OCI-LY1 (cell line): ENCODE measurements around the gene CD93.

ENCODE experiments used
- H2AFZ ChIP-seq: fragments of 200-600 bp; sonication (generic), shearing (Covaris generic); 2 replicates; pipeline ENCODE4 v1.6.0; 2014; ENCODE audit warnings: antibody characterized with exemption, mild to moderate bottlenecking, low read length
- H3F3A ChIP-seq: fragments of 200-600 bp; sonication (generic), shearing (Covaris generic); 2 replicates; pipeline ENCODE4 v1.6.0; 2014; ENCODE audit warnings: mild to moderate bottlenecking, antibody characterized with exemption, low read length, moderate library complexity; ENCODE audit not compliant: insufficient read depth
- H3K27ac ChIP-seq: fragments of 200-600 bp; sonication (generic); 2 replicates; pipeline ENCODE4 v1.5.1; 2014; ENCODE audit warnings: low read length, mixed run types, mild to moderate bottlenecking, low read depth; ENCODE audit not compliant: poor library complexity, severe bottlenecking
- H3K27me3 ChIP-seq: fragments of 200-600 bp; sonication (generic); 2 replicates; pipeline ENCODE4 v1.6.0; 2014; ENCODE audit warnings: antibody characterized with exemption, mild to moderate bottlenecking, low read length, moderate library complexity; ENCODE audit not compliant: insufficient read depth
- H3K36me3 ChIP-seq: fragments of 200-600 bp; sonication (generic); 2 replicates; pipeline ENCODE4 v1.6.1; 2014; ENCODE audit warnings: mild to moderate bottlenecking, antibody characterized with exemption, low read length, moderate library complexity, mixed read lengths; ENCODE audit not compliant: insufficient read depth
- H3K4me1 ChIP-seq: fragments of 200-600 bp; sonication (generic); 2 replicates; pipeline ENCODE4 v1.5.1; 2014; ENCODE audit warnings: mild to moderate bottlenecking, low read length, moderate library complexity; ENCODE audit not compliant: insufficient read depth, severe bottlenecking
- H3K4me2 ChIP-seq: fragments of 200-600 bp; sonication (generic), shearing (Covaris generic); 2 replicates; pipeline ENCODE4 v1.6.1; 2014; ENCODE audit warnings: low read length
- H3K4me3 ChIP-seq: fragments of 200-600 bp; sonication (generic); 2 replicates; pipeline ENCODE4 v1.5.1; 2014; ENCODE audit warnings: low read length, low read depth, mild to moderate bottlenecking, mixed read lengths; ENCODE audit not compliant: poor library complexity, severe bottlenecking
- H3K79me2 ChIP-seq: fragments of 200-600 bp; shearing (Covaris generic); 2 replicates; pipeline ENCODE4 v1.6.1; 2016; ENCODE audit warnings: mixed run types, low read length, mixed read lengths; ENCODE audit not compliant: insufficient read depth
- H3K9ac ChIP-seq: fragments of 200-600 bp; sonication (generic), shearing (Covaris generic); 2 replicates; pipeline ENCODE4 v1.6.1; 2014; ENCODE audit warnings: mild to moderate bottlenecking, low read length, mixed read lengths
- H3K9me2 ChIP-seq: fragments of 200-600 bp; sonication (generic), shearing (Covaris generic); 2 replicates; pipeline ENCODE4 v1.6.1; 2014; ENCODE audit warnings: low read depth, mild to moderate bottlenecking, low read length, mixed read lengths
- H3K9me3 ChIP-seq: fragments of 200-600 bp; shearing (Covaris generic); 2 replicates; pipeline ENCODE4 v1.6.1; 2014; ENCODE audit warnings: low read length, mixed read lengths
- H4K20me1 ChIP-seq: fragments of 200-600 bp; sonication (generic), shearing (Covaris generic); 2 replicates; pipeline ENCODE4 v1.6.0; 2016; ENCODE audit warnings: mild to moderate bottlenecking, low read length; ENCODE audit not compliant: insufficient read depth
- CTCF ChIP-seq: fragments of 200-600 bp; sonication (generic), shearing (Covaris generic); IDR thresholded peaks from 2 replicates; pipeline ENCODE4 v1.5.1; 2017; ENCODE audit warnings: mild to moderate bottlenecking, antibody characterized with exemption, low read length, moderate library complexity, mixed read lengths
- EZH2 ChIP-seq: fragments of 200-600 bp; sonication (generic), shearing (Covaris generic); IDR thresholded peaks from 2 replicates; pipeline ENCODE4 v1.8.0; 2017; ENCODE audit warnings: borderline replicate concordance, mixed run types, mild to moderate bottlenecking, antibody characterized with exemption, low read length, moderate library complexity, mixed read lengths

CD93 gene

GRCh38 chr20:23039136-23039875, 46.8 kb downstream of the CD93 start:
- TF ChIP-seq EZH2, result no peak
- TF ChIP-seq CTCF, result no peak
- Histone ChIP-seq H3K4me3 (no peak overlapping the region), H3K4me1 (no peaks in the 10 kb centered on the region), H3K27me3 (no peaks in the 10 kb centered on the region; the same call in 1 of the 2 replicates), H3K36me3 (no peaks in the 10 kb centered on the region), H3K9me3 (no peaks in the 10 kb centered on the region), H3K79me2 (no peaks in the 10 kb centered on the region), H3K9me2 (no peaks in the 10 kb centered on the region), H3K9ac (no peak overlapping the region), H3F3A (no peaks in the 10 kb centered on the region), H3K4me2 (no peak overlapping the region), H3K27ac (no peak overlapping the region), H4K20me1 (no peaks in the 10 kb centered on the region), H2AFZ (no peak overlapping the region)

- H3K27ac ChIP-seq, result no peak overlapping the region
- H3K4me1 ChIP-seq, result no peaks in the 10 kb centered on the region
- no peaks in the 10 kb centered on the region for H3K9me2 ChIP-seq
- no peaks in the 10 kb centered on the region for H4K20me1 ChIP-seq
- H2AFZ ChIP-seq, result no peak overlapping the region
- no peaks in the 10 kb centered on the region for H3F3A ChIP-seq
- H3K4me2 ChIP-seq, result no peak overlapping the region
- no peaks in the 10 kb centered on the region for H3K9me3 ChIP-seq
- H3K4me3 ChIP-seq, result no peak overlapping the region
- H3K79me2 ChIP-seq, result no peaks in the 10 kb centered on the region
- no peaks in the 10 kb centered on the region; the same call in 1 of the 2 replicates for H3K27me3 ChIP-seq
- no peaks in the 10 kb centered on the region for H3K36me3 ChIP-seq
- H3K9ac ChIP-seq, result no peak overlapping the region
- no peak for TF ChIP-seq EZH2
- no peak for TF ChIP-seq CTCF
Measured at GRCh38 chr20:23037017-23037481, 49.1 kb downstream of the CD93 start.

GRCh38 chr20:23036371-23036770, 49.8 kb downstream of the CD93 start:
- no peaks in the 10 kb centered on the region for H3K79me2 ChIP-seq
- H2AFZ ChIP-seq, result no peak overlapping the region
- TF ChIP-seq CTCF (no peak), EZH2 (no peak)
- no peak overlapping the region for H3K4me3 ChIP-seq
- no peaks in the 10 kb centered on the region for H3K9me2 ChIP-seq
- no peaks in the 10 kb centered on the region for H4K20me1 ChIP-seq
- H3F3A ChIP-seq, result no peaks in the 10 kb centered on the region
- H3K9ac ChIP-seq, result no peak overlapping the region
- no peaks in the 10 kb centered on the region; the same call in 1 of the 2 replicates for H3K27me3 ChIP-seq
- H3K36me3 ChIP-seq, result no peaks in the 10 kb centered on the region
- H3K9me3 ChIP-seq, result no peaks in the 10 kb centered on the region
- no peaks in the 10 kb centered on the region for H3K4me1 ChIP-seq
- H3K4me2 ChIP-seq, result no peak overlapping the region
- H3K27ac ChIP-seq, result no peak overlapping the region
